MCF 10A (cell line): ENCODE data around the gene EEA1. TPM values are rescaled to one million over a fixed set of nuclear protein-coding genes. Genes with fewer than 3 reads are reported as not detected.

ENCODE experiments used
- BruUV-seq: library from RNA; stranded (reverse); fragments of 400-500 nt; replicated peaks from 2 replicates; lab custom pipeline; 2021; lab: Mats Ljungman, UMichigan
- CTCF ChIA-PET: fragments of 300-600 bp; sonication (Branson Sonifier 250); formaldehyde crosslinking; extraction: SDS; loops from one replicate; lab custom pipeline; 2021; ENCODE audit warnings: antibody characterized with exemption, inconsistent platforms; lab: Yijun Ruan, JAX
- POLR2A ChIA-PET: fragments of 300-600, 350-650 bp; sonication (Branson Sonifier 250); formaldehyde crosslinking; extraction: SDS; loops from one replicate; lab custom pipeline; 2020; ENCODE audit warnings: antibody characterized with exemption, inconsistent platforms; lab: Yijun Ruan, JAX
- DNase-seq: peaks from one replicate; pipeline ENCODE4 v3.0.0-alpha.2; 2018; ENCODE audit not compliant: unreplicated experiment
- H3K27ac Mint-ChIP-seq: one replicate; pipeline ENCODE4 v1.8.0; 2022; ENCODE audit warnings: mild to moderate bottlenecking, low read depth, mixed read lengths; ENCODE audit not compliant: unreplicated experiment
- H3K27me3 Mint-ChIP-seq: one replicate; pipeline ENCODE4 v1.8.0; 2022; ENCODE audit warnings: mixed read lengths; ENCODE audit not compliant: insufficient read depth, unreplicated experiment
- H3K36me3 Mint-ChIP-seq: one replicate; pipeline ENCODE4 v1.8.0; 2022; ENCODE audit warnings: mild to moderate bottlenecking, moderate library complexity, mixed read lengths; ENCODE audit not compliant: insufficient read depth, unreplicated experiment
- H3K4me1 Mint-ChIP-seq: one replicate; pipeline ENCODE4 v1.8.0; 2022; ENCODE audit warnings: mixed read lengths; ENCODE audit not compliant: insufficient read depth, unreplicated experiment
- H3K4me3 Mint-ChIP-seq: one replicate; pipeline ENCODE4 v1.8.0; 2022; ENCODE audit warnings: mild to moderate bottlenecking, moderate library complexity, mixed read lengths; ENCODE audit not compliant: unreplicated experiment
- H3K9me3 Mint-ChIP-seq: one replicate; pipeline ENCODE4 v1.8.0; 2022; ENCODE audit warnings: mixed read lengths; ENCODE audit not compliant: unreplicated experiment
- intact Hi-C: fragments of 100-400 bp; cut with micrococcal nuclease; formaldehyde crosslinking; loops from 2 replicates; pipeline ENCODE4 v1.14.1; 2022
- total RNA-seq: library from RNA; stranded (reverse); gene quantifications from 2 replicates; pipeline ENCODE4 v1.2.3, GENCODE V29; 2022
- TF ChIP-seq, protein P1 (sequence below): fragments of 200-600 bp; IDR thresholded peaks from one replicate; pipeline ENCODE4 v1.8.0; 2022; ENCODE audit warnings: antibody characterized with exemption, mild to moderate bottlenecking; ENCODE audit not compliant: unreplicated experiment

Gene EEA1
- total RNA-seq, 1 experiment from 2014 or later, result 46.3 TPM

GRCh38 chr12:92890601-92891106 lies 38.4 kb downstream of the EEA1 start:
- Mint-ChIP-seq H3K4me3 (no peak overlapping the region), H3K9me3 (no peaks in the 10 kb centered on the region), H3K27me3 (no peaks in the 10 kb centered on the region), H3K36me3 (peaks cover 33% of the 10 kb centered on the region), H3K4me1 (no peaks in the 10 kb centered on the region), H3K27ac (no peak overlapping the region)
- intact Hi-C loops, result no loop called here
- POLR2A ChIA-PET, result interaction anchor here (1.0 kb wide), 1 partner anchor 9 kb away, joined by 3 read pairs; no protein-coding TSS in a partner anchor
- no TSS peak for BruUV-seq
- CTCF ChIA-PET, result interaction anchor here (0.6 to 0.7 kb wide), 2 partner anchors 501 to 894 kb away, joined by 3 to 4 read pairs; no protein-coding TSS in a partner anchor
- TF ChIP-seq, protein P1, sequence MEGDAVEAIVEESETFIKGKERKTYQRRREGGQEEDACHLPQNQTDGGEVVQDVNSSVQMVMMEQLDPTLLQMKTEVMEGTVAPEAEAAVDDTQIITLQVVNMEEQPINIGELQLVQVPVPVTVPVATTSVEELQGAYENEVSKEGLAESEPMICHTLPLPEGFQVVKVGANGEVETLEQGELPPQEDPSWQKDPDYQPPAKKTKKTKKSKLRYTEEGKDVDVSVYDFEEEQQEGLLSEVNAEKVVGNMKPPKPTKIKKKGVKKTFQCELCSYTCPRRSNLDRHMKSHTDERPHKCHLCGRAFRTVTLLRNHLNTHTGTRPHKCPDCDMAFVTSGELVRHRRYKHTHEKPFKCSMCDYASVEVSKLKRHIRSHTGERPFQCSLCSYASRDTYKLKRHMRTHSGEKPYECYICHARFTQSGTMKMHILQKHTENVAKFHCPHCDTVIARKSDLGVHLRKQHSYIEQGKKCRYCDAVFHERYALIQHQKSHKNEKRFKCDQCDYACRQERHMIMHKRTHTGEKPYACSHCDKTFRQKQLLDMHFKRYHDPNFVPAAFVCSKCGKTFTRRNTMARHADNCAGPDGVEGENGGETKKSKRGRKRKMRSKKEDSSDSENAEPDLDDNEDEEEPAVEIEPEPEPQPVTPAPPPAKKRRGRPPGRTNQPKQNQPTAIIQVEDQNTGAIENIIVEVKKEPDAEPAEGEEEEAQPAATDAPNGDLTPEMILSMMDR, result no peak
- no peak for DNase-seq

- no peak overlapping the region for H3K27ac Mint-ChIP-seq
- intact Hi-C loops, result no loop called here
- no peaks in the 10 kb centered on the region for H3K9me3 Mint-ChIP-seq
- ChIA-PET POLR2A (interaction anchor here (0.7 to 1.2 kb wide), 2 partner anchors 9 to 25 kb away, joined by 3 read pairs; no protein-coding TSS in a partner anchor), CTCF (no interaction called here)
- no peaks in the 10 kb centered on the region for H3K27me3 Mint-ChIP-seq
- no peak for DNase-seq
- peaks cover 6% of the 10 kb centered on the region for H3K4me1 Mint-ChIP-seq
- BruUV-seq, result no TSS peak
- H3K36me3 Mint-ChIP-seq, result peaks cover 51% of the 10 kb centered on the region
- TF ChIP-seq, protein P1, result no peak
- H3K4me3 Mint-ChIP-seq, result no peak overlapping the region
Measured at GRCh38 chr12:92886131-92886530, 43.0 kb downstream of the EEA1 start.

DNA sequence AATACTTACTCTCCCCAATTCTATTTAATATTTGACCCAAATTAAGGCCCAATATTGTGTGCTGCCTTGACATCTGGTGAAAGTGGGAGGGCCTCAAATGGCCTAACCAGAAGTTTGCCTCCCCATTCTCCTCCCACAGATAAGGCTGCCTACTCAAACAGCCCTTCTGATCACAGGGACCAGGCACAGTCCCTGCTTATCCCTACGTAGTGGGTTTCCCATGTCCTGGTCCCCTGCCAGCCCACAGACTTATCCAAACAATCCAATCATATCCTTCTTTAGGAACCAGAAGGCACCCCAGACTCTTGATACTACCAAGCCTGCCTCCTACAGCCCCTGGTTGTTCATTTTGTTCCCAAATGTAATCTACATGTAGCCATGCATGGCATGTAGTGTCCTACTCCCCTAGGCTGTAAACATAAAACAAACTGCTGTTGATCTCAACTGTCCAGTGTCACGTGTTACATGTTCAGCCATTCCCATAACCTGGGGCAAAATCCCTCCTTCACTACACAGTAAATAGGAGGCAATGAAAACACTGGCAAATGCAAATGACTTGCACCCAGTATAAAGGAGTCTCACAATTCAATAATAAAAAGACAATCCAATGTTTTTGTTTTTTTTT lies 49.3 kb downstream of the EEA1 start:
- no TSS peak for BruUV-seq
- intact Hi-C loops, result no loop called here
- ChIA-PET POLR2A (interaction anchor here (1.0 kb wide), 1 partner anchor 47 kb away, joined by 3 read pairs; no protein-coding TSS in a partner anchor), CTCF (no interaction called here)
- Mint-ChIP-seq H3K27me3 (no peaks in the 10 kb centered on the region), H3K4me1 (peaks cover 6% of the 10 kb centered on the region), H3K9me3 (no peaks in the 10 kb centered on the region), H3K27ac (no peak overlapping the region), H3K4me3 (no peak overlapping the region), H3K36me3 (peaks cover 61% of the 10 kb centered on the region)
- DNase-seq, result no peak
- TF ChIP-seq, protein P1, result no peak

- Mint-ChIP-seq H3K4me1 (no peaks in the 10 kb centered on the region), H3K27me3 (no peaks in the 10 kb centered on the region), H3K27ac (no peak overlapping the region), H3K9me3 (no peaks in the 10 kb centered on the region), H3K4me3 (no peak overlapping the region), H3K36me3 (peaks cover 56% of the 10 kb centered on the region)
- ChIA-PET CTCF (interaction anchor here (0.9 kb wide), 1 partner anchor 50 kb away, joined by 4 read pairs; no protein-coding TSS in a partner anchor), POLR2A (interaction anchor here (1.7 kb wide), 1 partner anchor 50 kb away, joined by 5 read pairs; no protein-coding TSS in a partner anchor)
- BruUV-seq, result no TSS peak
- TF ChIP-seq, protein P1, result no peak
- DNase-seq, result no peak
- intact Hi-C loops, result no loop called here
Measured at GRCh38 chr12:92877904-92878303, 51.2 kb downstream of the EEA1 start.
